GM13976 (cell line): ENCODE results near the gene CITED4.

ENCODE experiments used
- DNase-seq: peaks from one replicate; pipeline ENCODE4 v3.0.0; 2012; ENCODE audit warnings: low spot score
- in situ Hi-C: fragments of 300-500 bp; cut with MboI; formaldehyde crosslinking; loops from one replicate; pipeline ENCODE4 v1.12.0; 2022; ENCODE audit warnings: low sequenced_read_pairs, mixed read lengths, inconsistent platforms; ENCODE audit not compliant: unreplicated experiment
- TF ChIP-seq, protein P1 (sequence below): IDR thresholded peaks from 2 replicates; pipeline ENCODE4 v1.5.1; 2012; ENCODE audit warnings: borderline replicate concordance, mild to moderate bottlenecking; ENCODE audit not compliant: insufficient read depth; ENCODE audit errors: extremely low read depth, missing control alignments, control extremely low read depth

CITED4 gene

DNA sequence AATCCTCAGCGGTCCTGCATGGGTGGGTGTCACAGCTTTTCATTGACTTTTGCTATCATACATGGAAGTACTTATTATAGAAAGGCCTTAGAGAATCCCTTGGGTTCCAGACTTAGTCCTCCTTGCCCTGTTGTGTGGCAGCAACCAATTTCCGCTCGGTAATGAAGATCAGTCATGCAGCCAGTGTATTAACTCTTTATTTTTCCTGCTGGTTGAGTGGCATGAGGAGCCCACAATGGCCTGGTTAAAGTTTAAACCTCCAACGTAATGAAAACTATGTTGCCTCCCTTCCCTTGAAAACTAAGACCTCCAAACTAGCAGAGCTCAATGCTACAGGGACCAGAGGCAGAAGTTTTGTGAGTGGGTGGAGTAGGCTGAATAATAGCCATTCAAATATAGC is 20.0 kb downstream of the CITED4 start:
- TF ChIP-seq, protein P1, sequence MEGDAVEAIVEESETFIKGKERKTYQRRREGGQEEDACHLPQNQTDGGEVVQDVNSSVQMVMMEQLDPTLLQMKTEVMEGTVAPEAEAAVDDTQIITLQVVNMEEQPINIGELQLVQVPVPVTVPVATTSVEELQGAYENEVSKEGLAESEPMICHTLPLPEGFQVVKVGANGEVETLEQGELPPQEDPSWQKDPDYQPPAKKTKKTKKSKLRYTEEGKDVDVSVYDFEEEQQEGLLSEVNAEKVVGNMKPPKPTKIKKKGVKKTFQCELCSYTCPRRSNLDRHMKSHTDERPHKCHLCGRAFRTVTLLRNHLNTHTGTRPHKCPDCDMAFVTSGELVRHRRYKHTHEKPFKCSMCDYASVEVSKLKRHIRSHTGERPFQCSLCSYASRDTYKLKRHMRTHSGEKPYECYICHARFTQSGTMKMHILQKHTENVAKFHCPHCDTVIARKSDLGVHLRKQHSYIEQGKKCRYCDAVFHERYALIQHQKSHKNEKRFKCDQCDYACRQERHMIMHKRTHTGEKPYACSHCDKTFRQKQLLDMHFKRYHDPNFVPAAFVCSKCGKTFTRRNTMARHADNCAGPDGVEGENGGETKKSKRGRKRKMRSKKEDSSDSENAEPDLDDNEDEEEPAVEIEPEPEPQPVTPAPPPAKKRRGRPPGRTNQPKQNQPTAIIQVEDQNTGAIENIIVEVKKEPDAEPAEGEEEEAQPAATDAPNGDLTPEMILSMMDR = no peak
- in situ Hi-C loops = no loop called here

DNA sequence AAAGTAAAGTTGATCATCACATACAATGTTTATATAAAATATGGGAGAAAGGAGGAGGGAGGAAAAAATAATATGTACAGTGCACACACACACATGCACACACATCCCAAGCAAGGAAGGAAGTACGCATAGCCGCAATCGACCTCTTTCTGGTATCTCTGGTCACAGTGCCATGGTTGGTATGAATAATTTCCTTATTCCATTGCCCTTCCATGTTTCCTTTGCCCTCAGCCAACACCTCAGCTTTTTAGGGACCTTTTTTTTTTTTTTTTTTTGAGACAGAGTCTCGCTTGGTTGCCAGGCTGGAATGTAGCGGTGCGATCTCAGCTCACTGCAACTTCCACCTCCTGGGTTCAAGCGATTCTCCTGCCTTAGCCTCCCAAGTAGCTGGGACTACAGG is 20.6 kb downstream of the CITED4 start:
- TF ChIP-seq, protein P1 = no peak
- no peak for DNase-seq
- in situ Hi-C loops = no loop called here

More for the DNA sequence above, 20.0 kb downstream of the CITED4 start:
- no peak for DNase-seq

DNA sequence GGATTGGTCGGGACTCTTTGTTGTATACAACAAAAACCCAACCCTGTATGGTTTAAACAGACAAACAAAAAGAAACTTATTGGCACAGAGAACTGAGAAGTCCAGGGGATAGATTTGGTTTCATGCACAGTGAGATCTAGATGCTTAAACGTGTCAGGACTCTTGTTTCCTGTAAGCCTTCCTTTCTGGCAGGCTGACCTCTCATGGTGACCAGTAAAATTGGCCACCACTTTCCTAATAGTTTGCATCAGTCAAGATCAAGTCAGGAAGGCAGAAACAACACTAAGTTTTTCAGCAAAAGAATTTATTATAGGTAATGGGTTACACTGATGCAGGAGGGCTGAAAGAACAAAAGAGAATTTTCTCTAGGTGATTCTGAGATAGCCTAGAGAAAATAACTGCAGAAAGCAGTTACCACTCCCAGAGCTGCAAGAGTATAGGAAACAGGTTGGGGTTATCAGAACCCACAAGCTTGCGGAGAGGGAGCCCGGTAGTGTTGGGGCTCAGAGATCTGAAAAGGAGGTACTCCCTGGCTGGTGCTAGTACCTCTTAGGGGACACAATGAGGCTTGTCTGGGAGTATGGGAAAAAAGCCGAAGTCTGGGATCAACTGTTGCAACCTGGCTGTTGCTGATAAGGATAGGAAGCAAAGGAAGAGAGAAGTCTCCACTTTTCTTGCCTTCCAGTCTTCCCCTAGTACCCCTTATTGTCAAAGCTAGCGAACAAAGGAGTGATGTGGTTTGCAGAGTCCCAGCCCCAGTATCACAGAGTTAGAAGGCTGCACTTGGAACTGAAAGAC is 21.4 kb downstream of the CITED4 start:
- in situ Hi-C loops = no loop called here
- DNase-seq = no peak
- TF ChIP-seq, protein P1 = no peak

DNA sequence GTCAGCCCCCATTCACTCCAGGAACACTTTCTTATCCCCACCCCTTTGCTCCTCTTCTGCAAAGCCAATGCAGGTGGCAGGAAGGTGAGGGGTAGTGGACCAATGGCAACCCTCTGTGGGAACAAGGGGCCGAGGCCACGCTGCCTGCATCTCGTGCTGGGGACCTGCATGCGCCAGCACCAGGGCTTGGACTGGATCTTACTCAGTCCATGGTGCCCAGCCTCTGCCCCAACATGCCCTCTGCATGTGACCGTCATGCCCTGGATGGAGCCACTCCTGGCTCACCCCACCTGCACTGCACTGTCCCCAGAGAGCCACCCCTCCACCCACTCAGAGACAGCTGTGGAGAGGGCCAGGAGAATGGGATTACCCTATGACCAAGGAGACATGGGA is 22.2 kb downstream of the CITED4 start:
- in situ Hi-C loops = no loop called here

DNA sequence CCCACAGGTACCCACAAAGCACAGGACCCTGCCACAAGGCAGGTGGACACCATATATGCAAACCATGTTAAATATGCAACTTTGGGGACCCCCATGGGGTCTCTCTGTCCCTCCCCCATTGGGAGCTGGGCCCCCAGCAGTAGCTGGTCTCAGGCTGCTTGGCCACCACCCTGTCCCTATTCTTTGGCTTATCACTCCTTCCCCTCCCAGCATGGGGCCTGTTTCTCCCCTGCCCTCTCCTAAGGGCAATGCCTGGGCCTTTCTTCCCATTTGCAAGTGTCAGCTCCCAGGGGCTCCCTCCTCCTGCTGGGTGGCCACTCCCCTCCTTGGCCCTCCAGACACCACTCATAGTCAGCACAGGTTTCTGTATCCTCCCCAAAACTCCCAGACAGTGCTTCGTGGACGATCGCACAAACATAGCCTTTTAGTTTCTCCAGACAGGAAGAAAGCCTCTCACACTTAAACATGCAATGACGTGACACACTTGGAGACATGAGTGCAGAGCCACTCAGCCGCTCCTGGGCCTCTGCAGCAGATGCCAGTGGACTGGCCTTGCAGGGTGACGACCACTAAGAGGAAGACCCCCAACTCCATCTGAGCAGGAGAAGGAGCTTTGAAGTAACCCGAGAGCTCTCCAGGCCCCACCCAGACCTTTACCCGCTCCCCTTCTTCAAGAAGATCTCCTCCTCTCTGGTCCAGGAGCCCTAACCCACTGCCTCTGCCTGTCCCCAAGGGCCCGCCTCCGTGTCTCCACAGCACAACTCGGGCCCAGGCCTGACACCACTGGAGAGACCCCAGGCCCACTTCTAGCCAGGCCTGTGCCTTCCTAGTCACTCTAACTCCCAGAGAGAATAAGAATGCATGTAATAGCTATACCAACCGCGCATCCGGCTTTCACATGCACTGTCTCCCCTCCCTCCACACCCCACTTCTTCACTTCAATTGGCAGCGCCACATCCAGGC is 22.9 kb downstream of the CITED4 start:
- DNase-seq = no peak
- TF ChIP-seq, protein P1 = no peak
- in situ Hi-C loops = no loop called here

More for the DNA sequence above, 22.2 kb downstream of the CITED4 start:
- TF ChIP-seq, protein P1 = no peak
- DNase-seq = no peak
